Neuronal stem cell (in vitro differentiated cells): ENCODE results near the gene HID1.
"Not testable (repeated sequence)": the region's sequence is repeated elsewhere in the genome, so short reads cannot be mapped to it uniquely, and the experiment has no call there.

Experiments
- DNase-seq: peaks from one replicate; pipeline ENCODE4 v3.0.0-alpha.2; 2013; ENCODE audit warnings: low spot score
- H2AFZ ChIP-seq: one replicate; pipeline ENCODE4 v1.6.1; 2013; ENCODE audit warnings: mild to moderate bottlenecking, low read length, inconsistent platforms
- H2AK5ac ChIP-seq: 2 replicates; pipeline ENCODE4 v1.6.1; 2013; ENCODE audit warnings: low read depth, mild to moderate bottlenecking, inconsistent platforms, low read length, moderate library complexity, mixed read lengths
- H2BK120ac ChIP-seq: 2 replicates; pipeline ENCODE4 v1.6.1; 2013; ENCODE audit warnings: low read depth, mild to moderate bottlenecking, inconsistent platforms, low read length, moderate library complexity, mixed read lengths
- H2BK12ac ChIP-seq: one replicate; pipeline ENCODE4 v1.6.1; 2013; ENCODE audit warnings: low read length, inconsistent platforms
- H2BK15ac ChIP-seq: 2 replicates; pipeline ENCODE4 v1.6.1; 2013; ENCODE audit warnings: mild to moderate bottlenecking, low read length, inconsistent platforms, mixed read lengths
- H2BK5ac ChIP-seq: one replicate; pipeline ENCODE4 v1.6.1; 2013; ENCODE audit warnings: inconsistent platforms, mild to moderate bottlenecking, low read length, moderate library complexity
- H3K14ac ChIP-seq: one replicate; pipeline ENCODE4 v1.6.1; 2013; ENCODE audit warnings: low read length, inconsistent platforms
- H3K18ac ChIP-seq: 2 replicates; pipeline ENCODE4 v1.6.1; 2013; ENCODE audit warnings: low read length, inconsistent platforms
- H3K23ac ChIP-seq: 2 replicates; pipeline ENCODE4 v1.6.1; 2013; ENCODE audit warnings: low read depth, mild to moderate bottlenecking, mixed read lengths, low read length, inconsistent platforms; ENCODE audit not compliant: poor library complexity
- H3K27ac ChIP-seq: replicated peaks from 3 replicates; pipeline ENCODE4 v1.5.1; 2013; ENCODE audit warnings: low read length, inconsistent platforms
- H3K27me3 ChIP-seq, 3 experiments: 2 replicates each; pipeline ENCODE4 v1.6.1; 2013; ENCODE audit warnings: low read length in 3 of 3, mild to moderate bottlenecking in 2 of 3, inconsistent platforms in 1 of 3, low read depth in 1 of 3, mixed read lengths in 1 of 3, moderate library complexity in 1 of 3; ENCODE audit not compliant: control insufficient read depth in 3 of 3, insufficient read depth in 3 of 3
- H3K36me3 ChIP-seq, 2 donors: replicated peaks in 1 of 2; 2 replicates each; pipeline ENCODE4 v1.6.1; 2013; ENCODE audit warnings: low read length in 2 of 2; ENCODE audit not compliant: control insufficient read depth in 2 of 2, insufficient read depth in 2 of 2
- H3K4ac ChIP-seq: 2 replicates; pipeline ENCODE4 v1.6.1; 2013; ENCODE audit warnings: inconsistent platforms, mild to moderate bottlenecking, low read length, moderate library complexity
- H3K4me1 ChIP-seq, 2 donors: 1 replicate in 1 of 2; 2 replicates in 1 of 2; pipeline ENCODE4 v1.6.1; 2013; ENCODE audit warnings: low read length in 2 of 2, low read depth in 1 of 2; ENCODE audit not compliant: control insufficient read depth in 2 of 2, insufficient read depth in 1 of 2
- H3K4me2 ChIP-seq: one replicate; pipeline ENCODE4 v1.6.1; 2013; ENCODE audit warnings: mild to moderate bottlenecking, low read length, inconsistent platforms; ENCODE audit not compliant: insufficient read depth, poor library complexity, severe bottlenecking
- H3K4me3 ChIP-seq, 2 donors: 2 replicates each; pipeline ENCODE4 v1.5.1; 2013; ENCODE audit warnings: low read length in 2 of 2, mild to moderate bottlenecking in 2 of 2, inconsistent platforms in 1 of 2, moderate library complexity in 1 of 2
- H3K79me1 ChIP-seq: one replicate; pipeline ENCODE4 v1.6.1; 2013; ENCODE audit warnings: low read depth, mild to moderate bottlenecking, inconsistent platforms, low read length, moderate library complexity
- H3K9ac ChIP-seq: one replicate; pipeline ENCODE4 v1.6.1; 2013; ENCODE audit warnings: mild to moderate bottlenecking, low read depth, low read length, inconsistent platforms; ENCODE audit not compliant: poor library complexity
- H3K9me3 ChIP-seq, 2 donors: replicated peaks in 1 of 2; 2 replicates each; pipeline versions ENCODE3 to v1.6.1; 2013; ENCODE audit warnings: low read length in 2 of 2, mild to moderate bottlenecking in 2 of 2, inconsistent platforms in 1 of 2, low read depth in 1 of 2, mixed read lengths in 1 of 2, moderate library complexity in 1 of 2; ENCODE audit not compliant: control insufficient read depth in 2 of 2, insufficient read depth in 1 of 2
- H4K8ac ChIP-seq: one replicate; pipeline ENCODE4 v1.6.1; 2013; ENCODE audit warnings: low read depth, mild to moderate bottlenecking, inconsistent platforms, low read length, moderate library complexity
- H4K91ac ChIP-seq: one replicate; pipeline ENCODE4 v1.6.1; 2013; ENCODE audit warnings: low read length, low read depth, mild to moderate bottlenecking, inconsistent platforms; ENCODE audit not compliant: poor library complexity
- WGBS, 2 donors: extraction: QIAGEN DNeasy Blood & Tissue Kit; methylation state at CpG; one replicate each; pipeline ENCODE4 v1.1.7; 2013; ENCODE audit warnings: missing lambda C conversion rate in 2 of 2, mixed read lengths in 1 of 2; ENCODE audit not compliant: insufficient read length in 2 of 2, insufficient replicate concordance in 1 of 2; ENCODE audit errors: extremely low coverage in 2 of 2; 5-methylcytosine and 5-hydroxymethylcytosine counted together

The HID1 gene

GRCh38 chr17:74987909-74988711 is 15.6 kb upstream of the HID1 start:
- H2AFZ ChIP-seq = peak overlapping the region; percentile 98
- peak overlapping the region; percentile 81 to 99 for H3K4me3 ChIP-seq
- no CpG with 5 or more reads among the region's 76 CpGs for WGBS, 2 donors
- peaks cover 14% of the 10 kb centered on the region for H3K79me1 ChIP-seq
- H3K18ac ChIP-seq = peak overlapping the region; percentile 95
- H3K4me1 ChIP-seq = peaks cover 7 to 8% of the 10 kb centered on the region in 2 donors
- H2BK120ac ChIP-seq = no peak overlapping the region
- no peaks in the 10 kb centered on the region for H3K27me3 ChIP-seq
- H4K8ac ChIP-seq = no peak overlapping the region
- H3K4ac ChIP-seq = no peak overlapping the region
- H3K9me3 ChIP-seq = no peaks in the 10 kb centered on the region
- peaks cover 2 to 26% of the 10 kb centered on the region in 2 donors for H3K36me3 ChIP-seq
- no peak overlapping the region for H2BK15ac ChIP-seq
- no peak overlapping the region for H4K91ac ChIP-seq
- peak overlapping the region; percentile 18 for H3K23ac ChIP-seq
- H3K9ac ChIP-seq = peak overlapping the region; percentile 88
- no peak overlapping the region for H3K14ac ChIP-seq
- H3K4me2 ChIP-seq = peak overlapping the region; percentile 87
- peak overlapping the region; percentile 40 for H2AK5ac ChIP-seq
- H2BK12ac ChIP-seq = no peak overlapping the region
- peak overlapping the region; percentile 88 for H2BK5ac ChIP-seq
- H3K27ac ChIP-seq = peak overlapping the region; percentile 84
- DNase-seq = peak; percentile 73

- Histone ChIP-seq H3K4me2 (peak within 1 kb of the TSS; percentile 87), H2BK120ac (no peak within 1 kb of the TSS), H3K14ac (no peak within 1 kb of the TSS), H3K4ac (no peak within 1 kb of the TSS), H4K8ac (no peak within 1 kb of the TSS), H2AFZ (peak within 1 kb of the TSS; percentile 98), H3K9ac (peak within 1 kb of the TSS; percentile 88), H3K18ac (peak within 1 kb of the TSS; percentile 95), H2BK5ac (peak within 1 kb of the TSS; percentile 88), H3K9me3 (no peaks in the 10 kb centered on the region), H3K27ac (peak within 1 kb of the TSS; percentile 84), H2AK5ac (peak within 1 kb of the TSS; percentile 40), H2BK12ac (no peak within 1 kb of the TSS), H3K23ac (peak within 1 kb of the TSS; percentile 28), H2BK15ac (no peak within 1 kb of the TSS), H3K79me1 (peaks cover 14% of the 10 kb centered on the region), H3K36me3 (peaks cover 2 to 19% of the 10 kb centered on the region in 2 donors), H3K4me3 (peak within 1 kb of the TSS; percentile 81 to 99), H3K4me1 (peaks cover 8% of the 10 kb centered on the region in 2 donors), H3K27me3 (no peaks in the 10 kb centered on the region), H4K91ac (no peak within 1 kb of the TSS)
- WGBS, 2 donors = no CpG with 5 or more reads among the region's 51 CpGs
- peak; percentile 91 for DNase-seq
Observed at GRCh38 chr17:74987418-74987908, 14.9 kb upstream of the HID1 start, which contains the start of gene CDR2L. CDR2L (plus strand) TSS chr17:74987632; CDS start chr17:74988044, 412 bp downstream.

DNA sequence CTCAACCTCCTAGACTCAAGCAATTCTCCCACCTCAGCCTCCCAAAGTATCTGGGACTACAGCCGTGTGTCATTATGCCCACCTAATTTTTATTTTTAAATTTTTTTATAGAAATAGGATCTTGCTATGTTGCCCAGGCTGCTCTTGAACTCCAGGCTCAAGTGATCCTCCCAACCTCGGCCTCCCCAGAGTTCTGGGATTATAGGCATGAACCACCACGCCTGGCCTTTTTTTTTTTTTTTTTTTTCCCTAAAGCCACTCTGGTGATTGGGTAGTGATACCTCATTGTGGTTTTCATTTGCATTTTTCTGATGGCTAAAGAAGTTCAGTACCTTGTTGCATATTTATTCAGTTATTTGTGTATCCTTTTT is 13.6 kb upstream of the HID1 start:
- no peak overlapping the region for H3K18ac ChIP-seq
- no peak overlapping the region for H2BK5ac ChIP-seq
- WGBS, 2 donors = no CpG with 5 or more reads among the region's 3 CpGs
- no peaks in the 10 kb centered on the region for H3K9me3 ChIP-seq
- no peak overlapping the region for H3K23ac ChIP-seq
- peaks cover 8 to 13% of the 10 kb centered on the region in 2 donors for H3K4me1 ChIP-seq
- no peak overlapping the region for H2AK5ac ChIP-seq
- no peak overlapping the region for H4K91ac ChIP-seq
- peaks cover 14% of the 10 kb centered on the region for H3K79me1 ChIP-seq
- no peak overlapping the region for H2BK15ac ChIP-seq
- no peak overlapping the region for H3K4ac ChIP-seq
- no peak overlapping the region for H2BK120ac ChIP-seq
- H3K4me3 ChIP-seq = no peak overlapping the region
- no peak overlapping the region for H3K27ac ChIP-seq
- no peak overlapping the region for H2AFZ ChIP-seq
- no peak overlapping the region for H3K14ac ChIP-seq
- DNase-seq = no peak
- no peak overlapping the region for H2BK12ac ChIP-seq
- no peak overlapping the region for H3K4me2 ChIP-seq
- H3K27me3 ChIP-seq = no peaks in the 10 kb centered on the region
- H3K9ac ChIP-seq = no peak overlapping the region
- H3K36me3 ChIP-seq = peaks cover 2 to 10% of the 10 kb centered on the region in 2 donors
- no peak overlapping the region for H4K8ac ChIP-seq

DNA sequence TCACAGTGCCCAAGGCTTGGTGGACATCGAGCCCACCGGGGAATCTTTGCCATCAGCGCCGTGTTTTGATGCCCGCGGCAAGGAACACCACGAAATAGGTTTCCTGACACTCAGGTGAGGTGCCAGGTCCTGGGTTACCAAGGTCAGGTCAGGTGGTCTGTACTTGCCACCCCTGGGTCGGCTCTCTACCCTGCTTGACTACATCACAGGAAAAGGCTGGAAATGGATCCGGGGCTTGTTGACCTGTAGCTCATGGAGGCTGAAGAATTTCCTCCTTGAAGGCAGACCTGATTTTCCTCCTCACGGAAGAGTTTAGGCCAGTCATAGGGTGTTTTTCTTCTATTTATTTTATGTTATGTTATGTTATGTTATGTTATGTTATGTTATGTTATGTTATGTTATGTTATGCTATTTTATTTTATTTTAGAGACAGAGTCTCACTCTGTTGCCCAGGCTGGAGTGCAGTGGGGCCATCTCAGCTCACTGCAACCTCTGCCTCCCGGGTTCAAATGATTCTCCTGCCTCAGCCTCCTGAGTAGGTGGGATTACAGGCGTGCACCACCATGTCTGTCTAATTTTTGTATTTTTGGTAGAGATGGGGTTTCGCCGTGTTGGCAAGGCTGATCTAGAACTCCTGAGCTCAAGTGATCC is 10.2 kb upstream of the HID1 start:
- not testable (repeated sequence) for H2BK12ac ChIP-seq, H3K79me1 ChIP-seq, H3K27me3 ChIP-seq, H3K36me3 ChIP-seq, H2BK15ac ChIP-seq, DNase-seq, H3K9me3 ChIP-seq, H3K4ac ChIP-seq, H2AK5ac ChIP-seq, H3K4me1 ChIP-seq, H4K8ac ChIP-seq, H2BK120ac ChIP-seq, H4K91ac ChIP-seq
- H3K9ac ChIP-seq = peak overlapping the region; percentile 88
- H3K4me3 ChIP-seq = peak overlapping the region; percentile 88 to 92
- peak overlapping the region; percentile 79 for H3K4me2 ChIP-seq
- no CpG with 5 or more reads among the region's 14 CpGs for WGBS, 2 donors
- H3K18ac ChIP-seq = peak overlapping the region; percentile 99
- H3K23ac ChIP-seq = peak overlapping the region; percentile 98
- H3K27ac ChIP-seq = peak overlapping the region; percentile 69
- peak overlapping the region; percentile 78 for H3K14ac ChIP-seq
- peak overlapping the region; percentile 90 for H2AFZ ChIP-seq
- peak overlapping the region; percentile 92 for H2BK5ac ChIP-seq
